GM19238 (cell line): Measurements from ENCODE around the gene CCL18.
"Not testable (repeated sequence)": the region's sequence is repeated elsewhere in the genome, so short reads cannot be mapped to it uniquely, and the experiment has no call there.

Experiments
- DNase-seq: peaks from one replicate; pipeline ENCODE4 v3.0.0; 2011; ENCODE audit warnings: low spot score; ENCODE audit not compliant: insufficient read length

Gene CCL18

DNA sequence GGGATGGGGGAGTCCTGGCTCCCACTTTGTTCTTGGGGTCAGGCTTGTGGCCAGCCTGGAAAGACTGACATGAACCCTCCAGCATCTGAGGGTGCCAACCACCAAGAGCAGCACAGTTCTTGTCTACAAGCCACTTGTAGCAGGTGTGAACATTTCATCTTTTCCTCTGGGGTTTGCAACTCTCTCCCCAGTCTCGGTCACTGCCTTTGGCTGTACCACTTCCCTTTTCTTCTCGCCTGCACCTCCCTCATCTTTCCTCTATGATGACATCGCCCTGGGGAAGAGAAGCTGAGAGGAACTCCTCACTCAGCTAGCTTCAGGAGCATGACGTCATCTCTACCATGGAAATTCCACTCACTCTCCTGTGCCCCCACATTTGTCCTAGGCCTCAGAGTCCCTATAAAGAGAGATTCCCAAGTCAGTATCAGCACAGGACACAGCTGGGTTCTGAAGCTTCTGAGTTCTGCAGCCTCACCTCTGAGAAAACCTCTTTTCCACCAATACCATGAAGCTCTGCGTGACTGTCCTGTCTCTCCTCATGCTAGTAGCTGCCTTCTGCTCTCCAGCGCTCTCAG is 39.4 kb downstream of the CCL18 start, which contains the start of gene CCL4:
Gene CCL4, plus strand, starts transcription at position 427 of the 575 bp plus-strand sequence. Its CDS starts 79 bp downstream, at position 506.
- DNase-seq: not testable (repeated sequence)

DNA sequence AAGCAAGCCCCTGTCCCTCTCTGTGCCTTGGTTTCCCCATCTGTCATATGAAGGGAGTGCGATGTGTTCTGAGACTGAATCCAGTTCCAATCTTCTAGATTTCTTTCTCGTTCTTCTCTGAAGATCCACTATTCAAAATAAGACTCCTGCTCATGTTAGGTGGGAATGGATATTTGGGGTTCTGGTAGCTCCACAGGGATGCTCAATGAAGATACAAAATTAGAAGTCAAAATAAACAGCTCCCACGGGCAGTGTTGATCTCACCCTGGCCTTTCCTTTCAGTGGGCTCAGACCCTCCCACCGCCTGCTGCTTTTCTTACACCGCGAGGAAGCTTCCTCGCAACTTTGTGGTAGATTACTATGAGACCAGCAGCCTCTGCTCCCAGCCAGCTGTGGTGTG is 40.2 kb downstream of the CCL18 start:
- DNase-seq: not testable (repeated sequence)

DNA sequence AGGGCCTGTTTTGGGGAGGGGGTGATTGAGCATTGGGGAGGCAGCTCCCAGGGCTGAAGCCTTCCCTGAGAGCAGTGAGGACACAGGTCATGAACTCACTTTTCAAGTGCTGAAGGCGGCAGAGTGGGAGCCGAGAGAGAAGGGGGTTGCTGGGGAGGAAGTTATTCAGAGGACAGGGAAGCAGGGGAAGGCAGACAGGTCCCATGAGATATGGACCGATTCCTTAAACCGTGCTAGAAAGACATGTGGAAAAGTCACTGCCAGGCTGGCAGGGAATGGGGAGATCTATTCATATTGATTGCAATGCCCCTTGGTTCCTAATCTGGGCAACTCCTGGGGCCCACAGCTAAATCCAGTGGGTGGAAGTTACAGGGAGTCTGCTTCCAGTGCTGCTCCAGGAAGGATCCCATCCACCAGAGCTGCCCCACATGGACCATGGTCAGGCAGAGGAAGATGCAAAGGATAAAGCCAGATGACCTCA is 40.7 kb downstream of the CCL18 start:
- no peak for DNase-seq

DNA sequence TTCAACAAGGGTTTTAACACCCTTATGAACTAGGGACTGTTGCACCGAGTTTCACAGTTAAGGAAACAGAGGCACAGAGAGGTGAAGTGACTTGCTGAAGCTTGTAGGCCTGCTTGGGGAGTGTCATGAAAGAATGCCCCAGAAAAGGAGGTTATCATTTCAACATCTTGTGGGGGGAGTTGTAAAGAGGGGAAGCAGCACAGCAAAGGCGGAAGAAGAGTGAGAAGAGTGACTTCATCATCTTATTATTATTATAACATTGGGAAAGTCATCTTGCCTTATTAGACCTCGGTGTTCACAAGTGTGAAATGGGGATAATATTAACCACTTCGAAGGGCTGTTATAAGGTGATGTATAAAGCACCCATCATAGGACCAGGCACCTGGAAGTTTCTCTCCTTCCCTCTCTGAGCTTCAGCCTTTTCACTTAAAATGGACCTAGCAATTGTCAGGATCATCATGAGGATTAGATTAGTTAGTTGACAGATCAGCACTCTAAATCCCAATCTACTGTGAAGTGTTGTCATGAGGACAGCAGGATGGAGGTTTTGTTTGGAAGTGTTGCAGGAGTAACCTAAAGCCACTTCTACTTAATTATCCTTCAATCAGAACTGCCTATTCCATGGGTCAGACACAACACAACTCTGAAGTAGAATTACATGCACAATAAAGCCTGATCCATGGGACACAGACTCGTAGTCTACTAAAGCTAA is 41.9 kb downstream of the CCL18 start:
- DNase-seq: no peak

DNA sequence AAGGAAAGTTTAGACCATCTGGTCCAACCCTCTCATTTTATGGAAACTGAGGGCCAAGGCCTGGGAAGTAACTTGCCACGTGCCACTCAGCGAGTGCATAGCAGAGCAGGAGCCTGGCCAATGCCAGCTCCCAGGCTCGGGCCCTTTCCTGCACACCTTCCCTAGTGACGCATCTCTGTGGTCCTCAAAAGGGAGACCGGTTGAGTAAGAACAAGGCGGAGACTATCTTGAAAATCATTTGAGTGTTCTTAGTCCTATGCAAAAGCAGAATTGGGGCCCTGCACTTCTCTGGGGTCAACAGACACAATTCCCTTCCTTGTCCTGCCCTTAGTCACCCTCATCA is 42.4 kb downstream of the CCL18 start:
- DNase-seq: no peak

DNA sequence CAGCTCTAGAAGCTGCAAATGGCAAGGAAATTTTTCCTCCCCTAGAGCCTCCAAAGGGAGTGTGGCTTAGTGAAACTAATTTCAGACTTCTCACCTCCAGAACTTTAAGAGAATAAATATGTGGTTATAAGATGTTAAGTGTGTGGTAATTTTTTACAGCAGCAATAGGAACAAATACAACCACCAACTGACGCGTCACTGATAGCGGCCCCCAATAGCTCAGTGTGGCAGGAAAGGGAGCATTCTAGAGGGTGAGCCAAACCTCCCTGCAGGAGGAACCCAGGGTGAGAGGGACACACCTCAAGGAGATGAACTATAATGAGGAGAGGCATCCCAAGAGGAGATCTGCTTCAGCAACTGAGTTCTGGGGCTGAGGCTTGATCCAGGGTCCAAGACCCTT is 43.6 kb downstream of the CCL18 start:
- DNase-seq: no peak

DNA sequence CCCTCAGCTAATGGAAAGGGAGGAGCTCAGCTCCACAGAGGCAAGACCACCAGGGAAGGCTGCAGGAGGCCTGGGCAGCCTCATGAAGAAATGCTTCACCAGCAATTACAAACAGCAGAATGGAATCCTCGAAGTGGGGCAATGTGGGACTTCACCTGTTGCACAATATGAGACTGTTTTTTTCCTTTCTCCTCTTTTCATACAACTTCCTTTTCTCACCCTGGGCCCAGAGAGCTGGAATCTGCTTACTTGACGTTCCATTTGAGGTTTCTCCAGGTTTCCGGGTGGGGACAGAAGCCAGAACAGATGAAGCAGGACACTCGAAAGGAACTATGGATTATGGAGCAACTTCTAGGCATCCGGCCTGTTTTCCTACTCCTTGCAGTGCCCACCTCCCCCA is 44.2 kb downstream of the CCL18 start:
- not testable (repeated sequence) for DNase-seq

DNA sequence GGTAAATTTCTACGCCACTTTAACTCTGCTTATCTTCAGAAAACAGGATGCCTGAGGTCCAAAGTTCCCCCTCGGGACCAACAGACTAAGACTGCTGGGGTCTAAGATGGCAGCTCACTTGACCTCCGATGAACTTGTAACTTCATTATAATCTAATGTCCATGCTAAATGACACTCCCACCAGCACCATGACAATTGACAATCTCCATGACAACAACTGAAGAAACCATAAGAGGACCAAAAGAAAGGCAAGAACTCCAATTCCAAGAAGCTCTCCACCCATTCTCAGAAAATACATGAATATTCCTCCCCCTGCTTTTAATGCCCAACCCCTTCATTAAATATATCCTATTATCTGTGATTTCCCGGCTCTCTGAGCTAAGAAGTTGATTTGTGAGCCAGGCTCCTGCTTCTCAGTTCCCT is 47.0 kb downstream of the CCL18 start:
- DNase-seq: no peak

DNA sequence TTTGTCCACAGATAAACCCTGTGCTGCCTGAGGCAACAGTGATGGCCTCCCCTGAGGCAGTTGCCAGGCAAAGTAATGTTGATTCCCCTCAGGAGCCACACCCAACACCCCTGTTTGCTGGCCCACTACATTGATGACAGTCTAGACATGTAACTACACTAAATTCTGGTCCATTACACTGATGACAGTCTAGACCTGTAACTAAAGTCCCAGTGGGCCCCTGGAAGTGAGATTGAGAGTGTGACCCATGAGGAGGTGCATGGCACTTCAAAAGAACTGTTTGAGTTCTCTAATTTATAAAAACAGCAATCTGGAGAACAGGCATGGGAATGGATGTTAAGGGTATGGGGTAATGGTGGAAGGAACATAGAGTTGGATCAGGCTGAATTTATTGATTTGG is 48.5 kb downstream of the CCL18 start:
- DNase-seq: no peak

DNA sequence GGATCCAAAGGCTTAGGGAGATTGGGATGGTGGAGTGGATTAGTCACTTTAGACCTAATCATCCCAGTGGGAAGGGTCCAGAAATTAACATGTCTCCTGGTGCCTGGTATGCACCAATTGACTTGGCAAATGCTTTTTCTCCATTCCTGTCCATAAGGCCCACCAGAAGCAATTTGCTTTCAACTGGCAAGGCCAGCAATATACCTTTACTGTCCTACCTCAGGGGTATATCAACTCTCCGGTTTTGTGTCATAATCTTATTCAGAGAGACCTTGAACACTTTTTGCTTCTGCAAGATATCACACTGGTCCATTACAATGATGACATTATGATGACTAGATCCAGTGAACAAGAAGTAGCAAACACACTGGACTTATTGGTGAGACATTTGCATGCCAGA is 49.1 kb downstream of the CCL18 start:
- DNase-seq: not testable (repeated sequence)

DNA sequence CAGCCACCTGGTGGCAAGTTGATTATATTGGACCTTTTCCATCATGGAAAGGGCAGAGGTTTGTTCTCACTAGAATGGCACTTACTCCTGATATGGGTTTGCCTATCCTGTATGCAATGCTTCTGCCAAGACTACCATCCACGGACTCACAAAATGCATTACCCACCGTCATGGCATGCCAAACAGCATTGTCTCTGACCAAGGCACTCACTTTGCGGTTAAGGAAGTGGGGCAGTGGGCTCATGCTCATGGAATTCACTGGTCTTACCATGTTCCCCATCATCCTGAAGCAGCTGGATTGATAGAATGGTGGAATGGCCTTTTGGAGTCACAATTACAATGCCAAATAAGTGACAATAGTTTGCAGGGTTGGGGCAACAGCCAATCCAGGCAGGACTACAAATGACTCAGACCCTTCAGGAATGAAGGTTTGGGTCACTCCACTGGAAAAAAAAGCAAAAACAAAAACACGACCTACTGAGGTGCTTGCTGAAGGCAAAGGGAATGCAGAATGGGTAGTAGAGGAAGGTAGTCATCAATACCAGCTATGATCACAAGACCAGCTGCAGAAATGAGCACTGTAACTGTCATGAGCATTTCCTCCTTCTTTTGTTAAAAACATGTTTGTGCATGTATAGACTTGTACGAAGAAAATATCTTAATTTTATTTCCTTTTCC is 51.0 kb downstream of the CCL18 start:
- DNase-seq: not testable (repeated sequence)

DNA sequence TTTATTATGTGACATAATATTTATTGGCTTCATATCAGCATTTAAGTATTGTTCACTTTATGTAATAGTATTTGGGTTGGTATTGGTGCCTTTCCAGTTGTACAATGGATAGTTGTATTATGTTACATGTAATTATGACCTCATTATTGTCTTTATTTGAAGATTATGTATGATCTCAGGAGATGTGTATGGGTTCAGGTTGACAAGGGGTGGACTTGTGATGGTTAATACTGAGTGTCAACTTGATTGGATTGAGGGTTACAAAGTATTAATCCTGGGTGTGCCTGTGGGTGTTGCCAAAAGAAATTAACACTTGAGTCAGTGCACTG is 51.5 kb downstream of the CCL18 start:
- DNase-seq: not testable (repeated sequence)

DNA sequence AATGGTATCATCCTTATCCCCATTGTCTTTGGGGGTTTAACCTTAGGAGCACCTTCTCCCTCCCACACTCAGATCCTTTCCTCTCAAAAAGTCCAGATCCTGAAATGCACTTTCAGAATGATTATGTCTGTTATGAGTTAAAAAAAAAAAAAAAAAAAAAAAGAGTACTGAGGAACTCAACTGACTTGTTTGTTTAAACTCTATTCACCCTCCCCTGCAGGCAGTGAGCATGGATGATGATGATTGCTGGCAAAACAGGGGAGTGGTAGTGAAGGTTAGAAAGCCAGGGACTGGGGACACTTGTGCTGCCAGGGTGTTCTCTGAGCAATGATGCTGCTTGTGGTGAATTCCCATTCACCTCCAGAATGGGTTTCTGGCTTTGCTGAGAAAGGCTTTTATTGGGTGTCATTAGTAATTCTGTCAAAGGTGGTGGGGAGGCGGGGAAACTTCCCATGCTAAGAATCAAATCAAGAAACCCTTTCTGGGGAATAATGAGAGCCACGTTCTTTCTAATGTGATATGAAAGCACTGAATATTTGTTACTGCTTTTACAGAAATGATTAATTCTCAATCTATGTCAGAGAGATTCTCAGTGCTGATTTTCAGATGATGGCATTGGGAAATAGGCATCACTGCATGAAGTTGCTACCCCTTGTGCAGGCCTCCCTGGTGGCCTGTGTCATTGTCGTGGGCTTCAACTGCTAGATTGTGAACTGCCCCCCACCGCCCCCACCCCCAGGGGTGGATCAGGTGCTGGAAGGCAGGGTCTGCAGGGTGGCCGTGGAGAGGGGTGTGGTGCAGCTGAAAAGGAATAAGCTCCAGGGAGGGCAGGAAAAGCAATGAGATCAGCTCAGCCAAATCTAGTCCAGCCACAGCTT is 53.7 kb downstream of the CCL18 start:
- no peak for DNase-seq

DNA sequence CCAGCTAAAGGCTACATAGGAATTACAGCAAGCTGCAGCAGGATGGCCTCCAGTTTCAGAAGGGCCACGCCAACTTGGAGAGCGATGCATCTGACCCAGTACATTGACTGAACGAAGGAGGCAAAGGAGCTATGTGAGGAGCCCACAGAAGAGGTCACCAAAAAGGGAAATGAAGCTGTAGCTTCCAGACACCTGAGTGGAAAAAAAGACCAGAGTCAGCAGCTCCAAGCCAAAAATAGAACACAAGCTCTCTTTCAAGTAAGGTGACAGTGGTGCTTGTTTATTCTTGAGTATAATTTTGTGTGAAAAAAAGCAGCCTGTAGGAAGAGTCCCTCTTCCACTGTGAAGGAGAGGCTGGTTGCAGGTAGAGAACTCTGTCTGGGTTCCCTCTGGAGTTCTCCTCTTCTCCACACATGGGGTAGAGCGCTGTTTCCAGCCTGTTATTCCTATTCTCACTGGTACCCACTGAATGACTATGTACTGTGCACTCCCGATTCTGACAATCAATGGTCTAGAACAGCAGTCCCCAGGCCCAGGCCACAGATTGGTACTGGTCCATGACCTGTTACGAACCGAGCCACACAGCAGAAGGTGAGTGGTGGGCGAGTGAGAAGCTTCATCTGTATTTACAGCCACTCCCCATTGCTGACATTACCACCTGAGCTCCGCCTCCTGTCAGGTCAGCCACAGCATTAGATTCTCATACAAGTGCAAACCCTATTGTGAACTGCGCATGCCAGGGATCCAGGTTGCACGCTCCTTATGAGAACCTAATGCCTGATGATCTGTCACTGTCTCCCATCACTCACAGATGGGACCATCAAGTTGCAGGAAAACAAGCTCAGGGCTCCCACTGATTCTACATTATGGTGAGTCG is 54.6 kb downstream of the CCL18 start:
- DNase-seq: no peak

DNA sequence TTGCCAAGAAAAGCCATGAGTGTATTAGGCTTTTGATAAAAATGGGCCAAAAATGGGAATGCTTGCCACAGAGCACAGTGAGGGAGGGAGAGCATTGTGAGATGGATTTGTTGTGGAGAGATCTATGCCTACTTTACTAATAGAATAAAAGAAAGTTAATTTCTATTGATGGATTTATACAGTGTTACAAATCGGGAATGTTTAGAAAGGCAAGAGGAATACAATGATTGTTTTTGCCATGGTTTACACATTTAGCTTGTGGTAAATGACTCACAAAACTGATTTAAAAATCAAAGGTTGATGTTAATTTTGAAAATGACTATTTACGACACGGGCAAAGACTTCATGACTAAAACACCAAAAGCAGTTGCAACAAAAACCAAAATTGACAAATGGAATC is 56.1 kb downstream of the CCL18 start:
- DNase-seq: no peak

DNA sequence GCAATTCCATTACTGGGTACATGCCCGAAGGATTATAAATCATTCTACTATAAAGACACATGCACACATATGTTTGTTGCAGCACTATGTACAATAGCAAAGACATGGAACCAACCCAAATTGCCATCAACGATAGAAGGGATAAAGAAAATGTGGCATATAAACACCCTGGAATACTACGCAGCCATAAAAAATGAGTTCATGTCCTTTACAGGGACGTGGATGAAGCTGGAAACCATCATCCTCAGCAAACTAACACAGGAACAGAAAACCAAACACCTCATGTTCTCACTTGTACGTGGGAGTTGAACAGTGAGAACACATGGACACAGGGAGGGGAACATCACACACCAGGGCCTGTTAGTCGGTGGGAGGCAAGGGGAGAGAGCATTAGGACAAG is 57.0 kb downstream of the CCL18 start:
- DNase-seq: not testable (repeated sequence)
